Fibroblast of lung (primary cell): ENCODE data around the gene SDK1.

Source experiments
- EZH2 ChIP-seq: IDR thresholded peaks from 2 replicates; pipeline ENCODE4 v1.5.1; 2012; ENCODE audit warnings: low read length, control low read depth, mild to moderate bottlenecking; ENCODE audit errors: missing control alignments
- TF ChIP-seq, protein P1 (sequence below), 2 donors: IDR thresholded peaks in 1 of 2; conservative IDR thresholded peaks in 1 of 2; 1 replicate in 1 of 2; 2 replicates in 1 of 2; pipeline ENCODE4 v1.5.1; 2011 to 2012; ENCODE audit warnings: low read length in 2 of 2, control low read depth in 1 of 2, inconsistent platforms in 1 of 2, low read depth in 1 of 2, mild to moderate bottlenecking in 1 of 2

DNA sequence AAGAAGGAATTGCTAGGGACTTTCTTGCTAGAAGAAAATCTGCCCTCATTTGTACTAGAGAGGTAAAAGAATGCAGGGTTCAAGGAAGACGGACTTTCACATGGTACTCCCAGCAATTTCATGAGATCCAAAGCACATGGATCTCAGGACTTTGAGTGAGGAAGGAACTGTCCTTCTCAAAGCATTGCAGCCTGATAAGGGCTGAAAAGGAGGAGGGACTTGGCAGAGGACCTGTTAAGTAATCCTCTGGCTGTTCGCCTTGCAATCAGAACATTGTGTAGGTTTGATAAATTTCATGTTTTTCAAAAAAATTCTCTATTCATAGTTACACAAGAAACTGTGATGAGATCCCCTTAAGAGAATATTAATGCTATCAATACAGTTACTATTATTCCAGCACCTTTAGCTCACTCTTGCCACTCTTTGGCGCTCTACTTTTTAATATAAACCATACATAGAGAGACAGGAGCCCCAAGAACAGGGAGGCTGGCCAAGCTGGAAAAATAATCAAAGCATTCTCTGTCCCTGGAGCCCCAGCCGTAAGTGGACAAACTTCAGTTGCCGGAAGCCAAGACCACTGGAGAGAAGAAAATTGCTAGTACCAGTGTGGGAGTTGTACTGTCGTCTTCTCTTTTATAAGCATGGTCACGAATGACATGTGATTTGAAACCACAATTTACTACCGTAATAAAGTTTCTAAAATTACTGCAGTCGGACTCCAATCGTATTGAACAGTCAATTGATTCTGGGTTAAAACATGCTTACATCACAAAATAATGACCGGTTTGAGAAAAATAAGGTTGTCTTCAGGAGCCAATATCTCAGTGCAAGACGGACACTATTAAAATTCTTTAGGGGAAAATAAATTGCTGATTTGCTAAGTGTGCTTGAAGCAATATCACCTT lies 424.4 kb downstream of the SDK1 start:
- TF ChIP-seq, protein P1, sequence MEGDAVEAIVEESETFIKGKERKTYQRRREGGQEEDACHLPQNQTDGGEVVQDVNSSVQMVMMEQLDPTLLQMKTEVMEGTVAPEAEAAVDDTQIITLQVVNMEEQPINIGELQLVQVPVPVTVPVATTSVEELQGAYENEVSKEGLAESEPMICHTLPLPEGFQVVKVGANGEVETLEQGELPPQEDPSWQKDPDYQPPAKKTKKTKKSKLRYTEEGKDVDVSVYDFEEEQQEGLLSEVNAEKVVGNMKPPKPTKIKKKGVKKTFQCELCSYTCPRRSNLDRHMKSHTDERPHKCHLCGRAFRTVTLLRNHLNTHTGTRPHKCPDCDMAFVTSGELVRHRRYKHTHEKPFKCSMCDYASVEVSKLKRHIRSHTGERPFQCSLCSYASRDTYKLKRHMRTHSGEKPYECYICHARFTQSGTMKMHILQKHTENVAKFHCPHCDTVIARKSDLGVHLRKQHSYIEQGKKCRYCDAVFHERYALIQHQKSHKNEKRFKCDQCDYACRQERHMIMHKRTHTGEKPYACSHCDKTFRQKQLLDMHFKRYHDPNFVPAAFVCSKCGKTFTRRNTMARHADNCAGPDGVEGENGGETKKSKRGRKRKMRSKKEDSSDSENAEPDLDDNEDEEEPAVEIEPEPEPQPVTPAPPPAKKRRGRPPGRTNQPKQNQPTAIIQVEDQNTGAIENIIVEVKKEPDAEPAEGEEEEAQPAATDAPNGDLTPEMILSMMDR (conservative IDR thresholded peaks at IDR 0.05 in 1 of 2, IDR thresholded peaks at IDR 0.05 in 1 of 2; ENCODE audit: low read depth in 1 of 2, low read length in 2 of 2): no peak
- no peak for TF ChIP-seq EZH2
